Activated CD4-positive, alpha-beta T cell treated with anti-CD3 and anti-CD28 coated beads, Interleukin-2, amount 10 ng/mL, durations not matched to agents 24 days and 14 days (primary cell): Measurements from ENCODE around the gene BNIP2. TPM values are rescaled to one million over a fixed set of nuclear protein-coding genes. Genes with fewer than 3 reads are reported as not detected.
"Not testable (repeated sequence)": the region's sequence is repeated elsewhere in the genome, so short reads cannot be mapped to it uniquely, and the experiment has no call there.

Source experiments
- DNase-seq: peaks from one replicate; pipeline ENCODE4 v3.0.0; 2022
- H3K27ac Mint-ChIP-seq: one replicate; pipeline ENCODE4 v1.8.0; 2022; ENCODE audit warnings: mild to moderate bottlenecking, mixed read lengths
- H3K27me3 Mint-ChIP-seq: one replicate; pipeline ENCODE4 v1.8.0; 2022; ENCODE audit warnings: mixed read lengths
- H3K36me3 Mint-ChIP-seq: one replicate; pipeline ENCODE4 v1.8.0; 2022; ENCODE audit warnings: low read depth, mild to moderate bottlenecking, mixed read lengths
- H3K4me1 Mint-ChIP-seq: one replicate; pipeline ENCODE4 v1.8.0; 2021; ENCODE audit warnings: mixed read lengths
- H3K4me3 Mint-ChIP-seq: one replicate; pipeline ENCODE4 v1.8.0; 2022; ENCODE audit warnings: mild to moderate bottlenecking, moderate library complexity, mixed read lengths
- H3K9me3 Mint-ChIP-seq: one replicate; pipeline ENCODE4 v1.8.0; 2021; ENCODE audit warnings: mixed read lengths
- intact Hi-C: fragments of 100-400 bp; cut with micrococcal nuclease; formaldehyde crosslinking; loops from one replicate; pipeline ENCODE4 v1.15.1; 2023
- total RNA-seq: library from RNA; stranded (reverse); gene quantifications from 2 replicates; pipeline ENCODE4 v1.2.3, GENCODE V29; 2022

The BNIP2 gene
- total RNA-seq, 1 donor from 2014 or later: 55.1 TPM

GRCh38 chr15:59701880-59702279, 12.8 kb upstream of the BNIP2 start:
- Mint-ChIP-seq H3K4me3 (no peak overlapping the region), H3K27me3 (peaks cover 39% of the 10 kb centered on the region), H3K36me3 (no peaks in the 10 kb centered on the region), H3K9me3 (no peaks in the 10 kb centered on the region), H3K27ac (no peak overlapping the region), H3K4me1 (no peaks in the 10 kb centered on the region)
- DNase-seq: peak; percentile 23
- intact Hi-C loops: no loop called here

GRCh38 chr15:59699810-59700431, 10.8 kb upstream of the BNIP2 start:
- Mint-ChIP-seq H3K27me3 (peaks cover 35% of the 10 kb centered on the region), H3K4me1 (no peaks in the 10 kb centered on the region), H3K27ac (no peak overlapping the region), H3K4me3 (no peak overlapping the region), H3K36me3 (no peaks in the 10 kb centered on the region), H3K9me3 (no peaks in the 10 kb centered on the region)
- intact Hi-C loops: no loop called here
- peak; percentile 4 for DNase-seq

GRCh38 chr15:59698065-59698464, 8.9 kb upstream of the BNIP2 start:
- H3K9me3 Mint-ChIP-seq, H3K4me3 Mint-ChIP-seq, DNase-seq, H3K36me3 Mint-ChIP-seq, H3K27ac Mint-ChIP-seq, H3K4me1 Mint-ChIP-seq, intact Hi-C loops: not testable (repeated sequence)
- H3K27me3 Mint-ChIP-seq: peaks cover 25% of the 10 kb centered on the region

GRCh38 chr15:59696332-59696731, 7.2 kb upstream of the BNIP2 start:
- no peak overlapping the region for H3K27ac Mint-ChIP-seq
- intact Hi-C loops: no loop called here
- H3K4me3 Mint-ChIP-seq: no peak overlapping the region
- H3K9me3 Mint-ChIP-seq: no peaks in the 10 kb centered on the region
- peaks cover 15% of the 10 kb centered on the region for H3K27me3 Mint-ChIP-seq
- H3K4me1 Mint-ChIP-seq: no peaks in the 10 kb centered on the region
- DNase-seq: peak; percentile 44
- no peaks in the 10 kb centered on the region for H3K36me3 Mint-ChIP-seq

- intact Hi-C loops: no loop called here
- no peak overlapping the region for H3K27ac Mint-ChIP-seq
- peaks cover 10% of the 10 kb centered on the region for H3K4me1 Mint-ChIP-seq
- H3K4me3 Mint-ChIP-seq: no peak overlapping the region
- H3K9me3 Mint-ChIP-seq: no peaks in the 10 kb centered on the region
- H3K27me3 Mint-ChIP-seq: peaks cover 7% of the 10 kb centered on the region
- H3K36me3 Mint-ChIP-seq: no peaks in the 10 kb centered on the region
- peak; percentile 25 for DNase-seq
Measured at GRCh38 chr15:59694779-59695178, 5.7 kb upstream of the BNIP2 start.

GRCh38 chr15:59691194-59691805, 2.2 kb upstream of the BNIP2 start:
- Mint-ChIP-seq H3K27ac (peak overlapping the region; percentile 73), H3K27me3 (no peaks in the 10 kb centered on the region), H3K36me3 (peaks cover 9% of the 10 kb centered on the region), H3K9me3 (no peaks in the 10 kb centered on the region), H3K4me3 (peak overlapping the region; percentile 8), H3K4me1 (peaks cover 27% of the 10 kb centered on the region)
- intact Hi-C loops: loop anchor here (2.0 kb wide), 1 partner anchor 636 kb away; no protein-coding TSS in a partner anchor
- peak; percentile 82 for DNase-seq

- H3K9me3 Mint-ChIP-seq: no peaks in the 10 kb centered on the region
- peak; percentile 93 for DNase-seq
- H3K27ac Mint-ChIP-seq: peak overlapping the region; percentile 98
- peaks cover 17% of the 10 kb centered on the region for H3K36me3 Mint-ChIP-seq
- peaks cover 39% of the 10 kb centered on the region for H3K4me1 Mint-ChIP-seq
- intact Hi-C loops: loop anchor here (1.0 to 2.0 kb wide), 2 partner anchors 230 to 637 kb away; no protein-coding TSS in a partner anchor
- H3K27me3 Mint-ChIP-seq: no peaks in the 10 kb centered on the region
- peak overlapping the region; percentile 95 for H3K4me3 Mint-ChIP-seq
Measured at GRCh38 chr15:59689626-59690236, 611 bp upstream of the BNIP2 start.

- H3K4me3 Mint-ChIP-seq: peak overlapping the region; percentile 95
- peak overlapping the region; percentile 98 for H3K27ac Mint-ChIP-seq
- intact Hi-C loops: loop anchor here (1.0 kb wide), 1 partner anchor 31 kb away; the partner anchor contains the start of gene GTF2A2
- no peaks in the 10 kb centered on the region for H3K9me3 Mint-ChIP-seq
- H3K4me1 Mint-ChIP-seq: peaks cover 42% of the 10 kb centered on the region
- peaks cover 22% of the 10 kb centered on the region for H3K36me3 Mint-ChIP-seq
- no peak for DNase-seq
- H3K27me3 Mint-ChIP-seq: no peaks in the 10 kb centered on the region
Measured at GRCh38 chr15:59688423-59688781, 718 bp downstream of the BNIP2 start.

GRCh38 chr15:59687836-59688235, 1.3 kb downstream of the BNIP2 start:
- Mint-ChIP-seq H3K27ac (peak overlapping the region; percentile 98), H3K4me3 (peak overlapping the region; percentile 95), H3K36me3 (peaks cover 27% of the 10 kb centered on the region), H3K27me3 (no peaks in the 10 kb centered on the region), H3K4me1 (peaks cover 47% of the 10 kb centered on the region), H3K9me3 (no peaks in the 10 kb centered on the region)
- intact Hi-C loops: loop anchor here (1.0 to 2.0 kb wide), 2 partner anchors 31 to 711 kb away; partner anchors contain the start of gene GTF2A2
- DNase-seq: peak; percentile 78

GRCh38 chr15:59686389-59686788, 2.7 kb downstream of the BNIP2 start:
- intact Hi-C loops: loop anchor here (2.0 kb wide), 1 partner anchor 712 kb away; no protein-coding TSS in a partner anchor
- Mint-ChIP-seq H3K27ac (peak overlapping the region; percentile 82), H3K4me1 (peaks cover 48% of the 10 kb centered on the region)

GRCh38 chr15:59685737-59686297, 3.3 kb downstream of the BNIP2 start:
- intact Hi-C loops: loop anchor here (2.0 kb wide), 1 partner anchor 713 kb away; no protein-coding TSS in a partner anchor
- peak overlapping the region; percentile 77 for H3K4me3 Mint-ChIP-seq
- H3K27me3 Mint-ChIP-seq: no peaks in the 10 kb centered on the region
- no peaks in the 10 kb centered on the region for H3K9me3 Mint-ChIP-seq
- H3K27ac Mint-ChIP-seq: peak overlapping the region; percentile 82
- H3K4me1 Mint-ChIP-seq: peaks cover 44% of the 10 kb centered on the region
- DNase-seq: no peak
- peaks cover 31% of the 10 kb centered on the region for H3K36me3 Mint-ChIP-seq

More at GRCh38 chr15:59686389-59686788, 2.7 kb downstream of the BNIP2 start:
- Mint-ChIP-seq H3K36me3 (peaks cover 31% of the 10 kb centered on the region), H3K27me3 (no peaks in the 10 kb centered on the region), H3K4me3 (peak overlapping the region; percentile 77), H3K9me3 (no peaks in the 10 kb centered on the region)
- no peak for DNase-seq

- Mint-ChIP-seq H3K27me3 (no peaks in the 10 kb centered on the region), H3K4me3 (no peak overlapping the region), H3K27ac (no peak overlapping the region), H3K4me1 (peaks cover 29% of the 10 kb centered on the region), H3K36me3 (peaks cover 55% of the 10 kb centered on the region), H3K9me3 (no peaks in the 10 kb centered on the region)
- DNase-seq: no peak
- intact Hi-C loops: no loop called here
Measured at GRCh38 chr15:59680870-59681269, 8.2 kb downstream of the BNIP2 start.

GRCh38 chr15:59680346-59680745, 8.8 kb downstream of the BNIP2 start:
- H3K4me1 Mint-ChIP-seq: peaks cover 24% of the 10 kb centered on the region
- peaks cover 55% of the 10 kb centered on the region for H3K36me3 Mint-ChIP-seq
- intact Hi-C loops: no loop called here
- no peak overlapping the region for H3K27ac Mint-ChIP-seq
- H3K4me3 Mint-ChIP-seq: no peak overlapping the region
- H3K27me3 Mint-ChIP-seq: no peaks in the 10 kb centered on the region
- H3K9me3 Mint-ChIP-seq: no peaks in the 10 kb centered on the region
- DNase-seq: no peak

- peak overlapping the region; percentile 90 for H3K27ac Mint-ChIP-seq
- H3K36me3 Mint-ChIP-seq: peaks cover 57% of the 10 kb centered on the region
Measured at GRCh38 chr15:59678620-59679019, 10.5 kb downstream of the BNIP2 start.

More at GRCh38 chr15:59678620-59679019, 10.5 kb downstream of the BNIP2 start:
- DNase-seq: no peak
- H3K4me3 Mint-ChIP-seq: peak overlapping the region; percentile 22
- no peaks in the 10 kb centered on the region for H3K27me3 Mint-ChIP-seq
- H3K9me3 Mint-ChIP-seq: no peaks in the 10 kb centered on the region
- intact Hi-C loops: no loop called here
- H3K4me1 Mint-ChIP-seq: peaks cover 19% of the 10 kb centered on the region
